Fibroblast of villous mesenchyme (primary cell): ENCODE measurements around the gene IPO13. TPM values are rescaled to one million over a fixed set of nuclear protein-coding genes. Genes with fewer than 3 reads are reported as not detected.
A peak's percentile ranks its signal among the peaks of the same experiment; 100 is the strongest.

Experiments used
- DNase-seq: peaks from one replicate; pipeline ENCODE4 v3.0.0-alpha.2; 2010; ENCODE audit warnings: low read depth
- H3K4me3 ChIP-seq: 2 replicates; pipeline ENCODE4 v1.5.1; 2011; ENCODE audit warnings: low read depth, mild to moderate bottlenecking, low read length
- CTCF ChIP-seq: IDR thresholded peaks from 2 replicates; pipeline ENCODE4 v1.5.1; 2012; ENCODE audit warnings: low read depth, mild to moderate bottlenecking, low read length; ENCODE audit not compliant: insufficient read depth
- total RNA-seq: library from RNA; depleted of rRNA; stranded (reverse); fragments of >200 nt; gene quantifications from 2 replicates; pipeline ENCODE4 v1.2.3, GENCODE V29; 2012

Gene IPO13
- total RNA-seq, 1 donor, result 20.7 TPM

DNA sequence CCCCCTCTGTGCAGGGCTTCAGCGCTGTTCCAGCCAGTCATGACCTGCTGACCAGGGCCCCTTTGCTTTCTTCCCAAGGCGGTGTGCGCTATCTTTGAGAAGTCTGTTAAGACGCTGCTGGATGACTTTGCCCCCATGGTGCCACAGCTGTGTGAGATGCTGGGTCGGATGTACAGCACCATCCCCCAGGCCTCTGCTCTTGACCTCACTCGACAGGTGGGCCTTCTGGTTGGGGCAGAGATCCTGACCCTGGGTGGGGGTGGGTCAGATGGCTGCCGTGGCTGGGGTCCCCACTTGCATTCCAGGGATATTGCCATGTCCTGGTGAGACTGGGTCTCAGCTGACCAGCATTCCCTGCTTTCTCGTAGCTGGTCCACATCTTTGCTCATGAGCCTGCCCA lies 14.0 kb downstream of the IPO13 start:
- no peak overlapping the region for H3K4me3 ChIP-seq
- DNase-seq, result no peak
- no peak for TF ChIP-seq CTCF

DNA sequence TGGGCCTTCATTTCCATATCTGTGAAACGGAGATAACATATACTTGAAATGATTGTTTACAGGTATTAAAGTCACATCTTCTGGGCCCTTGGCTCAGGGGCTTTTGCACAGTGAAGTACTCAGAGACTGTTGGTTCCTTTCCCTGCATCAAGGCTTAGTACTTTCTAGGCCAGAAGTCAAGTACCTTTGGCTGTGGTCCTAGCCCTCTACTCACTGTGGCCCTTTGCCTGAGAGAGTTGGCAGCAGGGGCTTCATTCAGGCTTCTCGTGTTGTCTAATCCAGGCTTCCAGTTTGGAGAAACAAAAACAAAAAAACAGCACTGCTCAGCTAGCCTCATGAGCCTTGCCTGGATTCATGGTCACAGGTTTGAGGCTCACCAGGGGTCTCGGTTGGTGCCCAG lies 14.9 kb downstream of the IPO13 start:
- TF ChIP-seq CTCF, result no peak
- no peak overlapping the region for H3K4me3 ChIP-seq

DNA sequence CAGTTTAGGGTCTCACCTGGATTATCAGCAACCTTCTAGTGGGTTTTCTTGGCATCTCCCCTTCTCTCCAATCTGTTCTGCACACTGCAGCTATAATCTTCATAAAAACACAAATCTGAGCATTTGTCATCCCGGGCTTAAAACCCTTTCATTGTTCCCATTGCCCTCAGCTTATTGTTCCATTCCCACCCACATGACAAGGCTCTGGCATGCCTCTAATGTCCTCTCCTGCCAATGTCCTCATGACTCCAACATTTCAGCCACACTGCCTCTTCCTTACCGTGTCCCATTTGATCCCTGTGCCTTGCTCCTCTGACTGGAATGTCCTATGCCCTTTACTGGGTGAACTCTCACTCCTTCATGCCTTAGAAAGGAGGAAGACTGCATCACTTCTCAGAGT lies 15.6 kb downstream of the IPO13 start:
- no peak overlapping the region for H3K4me3 ChIP-seq
- no peak for DNase-seq
- TF ChIP-seq CTCF, result no peak

More for the DNA sequence above, 14.9 kb downstream of the IPO13 start:
- DNase-seq, result no peak

DNA sequence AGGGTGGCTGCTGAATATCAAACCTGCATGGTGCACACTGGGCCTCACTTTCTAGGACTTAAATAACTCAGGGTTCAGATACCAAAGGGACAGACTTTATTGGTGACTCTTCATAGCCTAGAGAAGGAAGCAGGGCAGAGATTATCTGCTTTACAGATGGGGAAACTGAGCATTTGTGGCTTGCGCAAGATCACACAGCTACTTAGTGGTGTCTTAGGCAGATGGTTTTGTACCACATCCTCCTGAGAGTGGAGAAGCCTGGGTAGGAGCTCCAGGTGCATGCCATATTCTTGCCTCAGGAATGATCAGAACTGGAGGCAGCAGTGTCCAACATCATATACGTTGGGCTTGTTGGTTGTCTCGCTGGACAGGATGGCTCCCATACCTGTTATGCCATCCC lies 16.3 kb downstream of the IPO13 start:
- no peak for DNase-seq
- no peak overlapping the region for H3K4me3 ChIP-seq
- TF ChIP-seq CTCF, result no peak

DNA sequence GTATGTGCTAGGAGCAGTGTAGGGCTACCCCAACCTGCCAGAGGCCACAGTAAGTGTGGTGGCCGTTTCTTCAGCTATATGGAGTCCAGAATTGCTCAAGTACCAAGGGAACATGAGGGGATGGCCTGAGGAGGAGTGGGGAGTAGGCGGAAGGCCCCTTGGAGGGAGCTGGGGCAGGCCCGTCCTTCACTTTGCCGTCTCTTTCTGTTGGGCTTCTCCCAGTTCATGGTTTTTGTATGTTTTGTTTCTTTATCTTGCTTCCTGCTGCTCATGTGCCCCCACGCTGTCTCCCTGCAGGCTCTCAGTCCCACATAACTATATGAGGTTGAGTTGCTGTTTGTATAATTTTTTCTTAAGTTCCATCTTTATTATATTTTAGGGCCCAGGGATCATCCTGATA lies 17.1 kb downstream of the IPO13 start:
- TF ChIP-seq CTCF, result no peak
- DNase-seq, result no peak
- no peak overlapping the region for H3K4me3 ChIP-seq

- no peak for TF ChIP-seq CTCF
Measured at GRCh38 chr1:43965316-43965715, 18.6 kb downstream of the IPO13 start.

DNA sequence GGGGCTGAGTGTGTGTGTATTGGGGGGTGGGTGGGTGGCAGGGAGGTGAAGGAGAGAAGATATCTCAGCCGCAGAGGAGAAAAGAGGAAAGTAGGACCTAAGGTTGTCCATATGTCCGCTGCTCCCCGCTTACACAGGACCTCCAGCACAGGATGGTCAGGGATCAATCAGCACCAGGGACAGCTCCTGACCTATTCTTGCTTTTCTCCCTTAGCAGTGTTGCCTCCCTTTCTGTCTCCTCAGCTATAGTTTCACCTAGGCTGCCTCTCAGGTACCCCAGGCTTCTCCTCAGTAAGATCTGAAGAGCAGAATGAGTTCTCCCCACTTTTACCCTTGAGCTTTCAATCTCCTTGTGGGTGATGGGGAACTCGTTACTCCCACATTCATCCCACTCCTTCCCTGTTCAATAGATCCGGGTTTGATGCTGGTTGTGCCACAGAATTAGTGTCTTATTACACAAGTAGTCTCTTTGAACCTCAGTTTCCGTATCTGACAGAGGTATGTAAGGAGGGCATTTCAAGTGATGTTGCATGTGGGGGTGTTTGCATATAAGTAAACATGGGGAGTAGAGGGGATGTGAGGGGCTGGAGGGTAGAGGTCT lies 21.7 kb downstream of the IPO13 start:
- H3K4me3 ChIP-seq, result no peak overlapping the region
- DNase-seq, result peak; percentile 36
- no peak for TF ChIP-seq CTCF

More at GRCh38 chr1:43965316-43965715, 18.6 kb downstream of the IPO13 start:
- no peak overlapping the region for H3K4me3 ChIP-seq
- no peak for DNase-seq
